ENCODE measurements around the gene PHF1. TPM values are rescaled to one million over a fixed set of nuclear protein-coding genes. Genes with fewer than 3 reads are reported as not detected.
A peak's percentile ranks its signal among the peaks of the same experiment; 100 is the strongest.

Gene PHF1
- total RNA-seq, 1 experiment from 2014 or later = 47.6 TPM

- Histone ChIP-seq H4K20me1 (ENCODE audit: insufficient read depth) (no peaks in the 10 kb centered on the region), H3K9me3 (ENCODE audit: insufficient read depth, low read depth) (no peaks in the 10 kb centered on the region), H3K9me2 (ENCODE audit: insufficient read depth) (no peaks in the 10 kb centered on the region), H3K79me2 (ENCODE audit: low read depth) (peaks cover 19% of the 10 kb centered on the region), H3K36me3 (ENCODE audit: low read depth) (no peaks in the 10 kb centered on the region), H2AFZ (no peak overlapping the region), H3K4me2 (no peak overlapping the region; the same call in 1 of the 2 replicates), H3K4me1 (replicated peaks; ENCODE audit: insufficient read depth) (peaks cover 6% of the 10 kb centered on the region), H3K4me3 (no peak overlapping the region), H3K27ac (no peak overlapping the region), H3K27me3 (ENCODE audit: insufficient read depth, low read depth) (no peaks in the 10 kb centered on the region), H3F3A (ENCODE audit: insufficient read depth, low read depth) (no peaks in the 10 kb centered on the region)
- no TSS peak for BruUV-seq (replicated peaks)
- ChIA-PET POLR2A (ENCODE audit: unreplicated experiment) (interaction anchor here (0.5 kb wide), 1 partner anchor 1941 kb away, joined by 12 read pairs; no protein-coding TSS in a partner anchor), CTCF (interaction anchor here (0.6 kb wide), 1 partner anchor 135 kb away, joined by 8 read pairs; no protein-coding TSS in a partner anchor)
- DNase-seq = no peak
- TF ChIP-seq CTCF (conservative IDR thresholded peaks at IDR 0.05) (no peak), EZH2 (IDR thresholded peaks at IDR 0.05; ENCODE audit: low read depth) (no peak)
- intact Hi-C loops (cut with micrococcal nuclease; ENCODE audit: unreplicated experiment) = loop anchor here (5.0 kb wide), 1 partner anchor 40 kb away; the partner anchor contains the start of gene PHF1
These were observed 41.7 kb downstream of the PHF1 start for GRCh38 chr6:33452496-33452895.

GRCh38 chr6:33453393-33454008, 42.7 kb downstream of the PHF1 start:
- no peaks in the 10 kb centered on the region for H3K9me2 ChIP-seq (ENCODE audit: insufficient read depth)
- intact Hi-C loops (cut with micrococcal nuclease; ENCODE audit: unreplicated experiment) = loop anchor here (1.0 to 5.0 kb wide), 3 partner anchors 27 to 118 kb away; partner anchors contain the start of gene PHF1
- H2AFZ ChIP-seq = peak overlapping the region; percentile 94
- peaks cover 19% of the 10 kb centered on the region for H3K79me2 ChIP-seq (ENCODE audit: low read depth)
- BruUV-seq (replicated peaks) = no TSS peak
- CTCF ChIA-PET = interaction anchor here (0.6 kb wide), 1 partner anchor 87 kb away, joined by 3 read pairs; no protein-coding TSS in a partner anchor
- H4K20me1 ChIP-seq (ENCODE audit: insufficient read depth) = no peaks in the 10 kb centered on the region
- no peak for TF ChIP-seq CTCF (conservative IDR thresholded peaks at IDR 0.05)
- TF ChIP-seq EZH2 (IDR thresholded peaks at IDR 0.05; ENCODE audit: low read depth) = no peak
- no peak for DNase-seq
- H3K27ac ChIP-seq = no peak overlapping the region
- POLR2A ChIA-PET (ENCODE audit: unreplicated experiment) = interaction anchor here (0.6 kb wide), 1 partner anchor 151 kb away, joined by 4 read pairs; no protein-coding TSS in a partner anchor
- H3F3A ChIP-seq (ENCODE audit: insufficient read depth, low read depth) = no peaks in the 10 kb centered on the region
- no peaks in the 10 kb centered on the region for H3K36me3 ChIP-seq (ENCODE audit: low read depth)
- H3K9me3 ChIP-seq (ENCODE audit: insufficient read depth, low read depth) = no peaks in the 10 kb centered on the region
- H3K4me2 ChIP-seq = peak overlapping the region; percentile 85
- H3K27me3 ChIP-seq (ENCODE audit: insufficient read depth, low read depth) = no peaks in the 10 kb centered on the region
- peaks cover 6% of the 10 kb centered on the region for H3K4me1 ChIP-seq (replicated peaks; ENCODE audit: insufficient read depth)
- peak overlapping the region; percentile 95 for H3K4me3 ChIP-seq

GRCh38 chr6:33454009-33454946, 43.5 kb downstream of the PHF1 start, which contains the start of gene ZBTB9:
Gene ZBTB9 (plus strand): TSS chr6:33454576. CDS start chr6:33455101, 525 bp downstream.
- CTCF ChIA-PET = interaction anchor here (0.7 kb wide), 1 partner anchor 84 kb away, joined by 3 read pairs; no protein-coding TSS in a partner anchor
- H3K4me3 ChIP-seq = peak within 1 kb of the TSS; percentile 95
- H3K4me2 ChIP-seq = peak within 1 kb of the TSS; percentile 99
- no peaks in the 10 kb centered on the region for H3F3A ChIP-seq (ENCODE audit: insufficient read depth, low read depth)
- POLR2A ChIA-PET (ENCODE audit: unreplicated experiment) = interaction anchor here (0.6 to 1.0 kb wide), 5 partner anchors 45 to 483 kb away, joined by 3 to 5 read pairs (median 4); no protein-coding TSS in a partner anchor
- no peaks in the 10 kb centered on the region for H3K27me3 ChIP-seq (ENCODE audit: insufficient read depth, low read depth)
- no peaks in the 10 kb centered on the region for H3K9me2 ChIP-seq (ENCODE audit: insufficient read depth)
- H2AFZ ChIP-seq = peak within 1 kb of the TSS; percentile 94
- no peaks in the 10 kb centered on the region for H3K9me3 ChIP-seq (ENCODE audit: insufficient read depth, low read depth)
- peaks cover 6% of the 10 kb centered on the region for H3K4me1 ChIP-seq (replicated peaks; ENCODE audit: insufficient read depth)
- H3K79me2 ChIP-seq (ENCODE audit: low read depth) = peaks cover 19% of the 10 kb centered on the region
- no peaks in the 10 kb centered on the region for H3K36me3 ChIP-seq (ENCODE audit: low read depth)
- H4K20me1 ChIP-seq (ENCODE audit: insufficient read depth) = no peaks in the 10 kb centered on the region
- peak; percentile 91 to 95 for DNase-seq
- no peak for TF ChIP-seq CTCF (conservative IDR thresholded peaks at IDR 0.05)
- TF ChIP-seq EZH2 (IDR thresholded peaks at IDR 0.05; ENCODE audit: low read depth) = no peak
- intact Hi-C loops (cut with micrococcal nuclease; ENCODE audit: unreplicated experiment) = loop anchor here (1.0 to 5.0 kb wide), 3 partner anchors 28 to 117 kb away; partner anchors contain the start of gene PHF1
- no peak within 1 kb of the TSS for H3K27ac ChIP-seq
- TSS peak; percentile 99 for BruUV-seq (replicated peaks)

Data from PC-9 (cell line).